Measurements from ENCODE around the gene ITPKC.

GRCh38 chr19:40681039-40681438 lies 35.9 kb upstream of the ITPKC start:
- TF ChIP-seq SPEN (CRISPR knock-in tag; IDR thresholded peaks at IDR 0.05; ENCODE audit: low read depth) (no peak), PRMT3 (CRISPR knock-in tag; IDR thresholded peaks at IDR 0.05; ENCODE audit: borderline replicate concordance, low read depth) (no peak), ZFAT (CRISPR knock-in tag; conservative IDR thresholded peaks at IDR 0.05) (no peak), CREB1 (IDR thresholded peaks at IDR 0.05) (no peak), CREB1 (CRISPR knock-in tag; IDR thresholded peaks at IDR 0.05) (no peak)

Data from HepG2 (cell line).